Gastroesophageal sphincter (tissue), 4 donors: ENCODE results near the gene GLI2. TPM values are rescaled to one million over a fixed set of nuclear protein-coding genes. Genes with fewer than 3 reads are reported as not detected.

Experiments
- ATAC-seq: fragments of 150-250 bp; one replicate; pipeline ENCODE4 v1.9.1; 2016; ENCODE audit warnings: mild to moderate bottlenecking, moderate library complexity
- H3K27ac ChIP-seq, 4 donors: fragments of 200-600 bp; sonication (generic) in 3 of 4; 1 replicate in 3 of 4; 2 replicates in 1 of 4; pipeline ENCODE4 v1.5.1; 2016 to 2019
- H3K27me3 ChIP-seq: fragments of 200-600 bp; sonication (generic); one replicate; pipeline ENCODE4 v1.5.1; 2019
- H3K36me3 ChIP-seq, 2 donors: fragments of 200-600 bp; sonication (generic); one replicate each; pipeline ENCODE4 v1.5.1; 2019; ENCODE audit warnings: control low read depth in 1 of 2
- H3K4me1 ChIP-seq, 3 donors: fragments of 200-600 bp; sonication (generic); 1 replicate in 2 of 3; 2 replicates in 1 of 3; pipeline ENCODE4 v1.5.1; 2016 to 2019; ENCODE audit warnings: control low read depth in 2 of 3
- H3K4me3 ChIP-seq, 2 donors: fragments of 200-600 bp; sonication (generic); one replicate each; pipeline ENCODE4 v1.5.1; 2019; ENCODE audit warnings: mild to moderate bottlenecking in 1 of 2, moderate library complexity in 1 of 2
- H3K9me3 ChIP-seq, 3 donors: fragments of 200-600 bp; sonication (generic); one replicate each; pipeline ENCODE4 v1.5.1; 2017 to 2019; ENCODE audit warnings: control low read depth in 2 of 3
- EP300 ChIP-seq: sonication (generic); formaldehyde crosslinking; IDR thresholded peaks from one replicate; pipeline ENCODE4 v1.6.1; 2017; ENCODE audit warnings: antibody characterized with exemption, mild to moderate bottlenecking
- POLR2A ChIP-seq, 2 donors: fragments of 450-650 bp; IDR thresholded peaks; one replicate each; pipeline ENCODE4 v1.6.1; 2017; ENCODE audit warnings: antibody characterized with exemption in 2 of 2, mild to moderate bottlenecking in 2 of 2, moderate library complexity in 1 of 2
- POLR2AphosphoS5 ChIP-seq: sonication (generic); formaldehyde crosslinking; IDR thresholded peaks from one replicate; pipeline ENCODE4 v1.6.1; 2017; ENCODE audit warnings: antibody characterized with exemption
- WGBS, 2 donors: methylation state at CpG; one replicate each; pipeline ENCODE4 v1.1.5; 2018; ENCODE audit warnings: low coverage in 1 of 2; 5-methylcytosine and 5-hydroxymethylcytosine counted together
- total RNA-seq, 4 donors: library from RNA; depleted of rRNA; stranded (reverse); fragments of >200 nt; gene quantifications; one replicate each; pipeline ENCODE4 v1.1.0, GENCODE V29; 2016
- TF ChIP-seq, protein P1 (sequence below), 4 experiments: fragments of 200-600 bp in 2 of 4; fragments of 450-650 bp in 2 of 4; sonication (generic) in 1 of 4; IDR thresholded peaks; one replicate each; pipeline ENCODE4 v1.5.1; 2017 to 2019; ENCODE audit warnings: antibody characterized with exemption in 4 of 4, mild to moderate bottlenecking in 2 of 4, moderate library complexity in 2 of 4

GLI2 gene
- total RNA-seq, 4 donors from 2014 or later, result 6.3 to 22.3 (median 11.0) TPM

- 83 to 100% methylated on average over 1 to 2 of the region's 4 CpGs for WGBS, 2 donors
- peaks cover 0 to 8% (median 0%) of the 10 kb centered on the region in 3 donors for H3K4me1 ChIP-seq
- no peak for ATAC-seq
Observed at GRCh38 chr2:120691410-120691809, 44.3 kb upstream of the GLI2 start.

GRCh38 chr2:120692691-120693090, 43.0 kb upstream of the GLI2 start:
- ATAC-seq, result no peak
- TF ChIP-seq EP300 (no peak), POLR2AphosphoS5 (no peak), POLR2A (IDR thresholded peaks at IDR 0.05) (no peak)
- TF ChIP-seq, protein P1, sequence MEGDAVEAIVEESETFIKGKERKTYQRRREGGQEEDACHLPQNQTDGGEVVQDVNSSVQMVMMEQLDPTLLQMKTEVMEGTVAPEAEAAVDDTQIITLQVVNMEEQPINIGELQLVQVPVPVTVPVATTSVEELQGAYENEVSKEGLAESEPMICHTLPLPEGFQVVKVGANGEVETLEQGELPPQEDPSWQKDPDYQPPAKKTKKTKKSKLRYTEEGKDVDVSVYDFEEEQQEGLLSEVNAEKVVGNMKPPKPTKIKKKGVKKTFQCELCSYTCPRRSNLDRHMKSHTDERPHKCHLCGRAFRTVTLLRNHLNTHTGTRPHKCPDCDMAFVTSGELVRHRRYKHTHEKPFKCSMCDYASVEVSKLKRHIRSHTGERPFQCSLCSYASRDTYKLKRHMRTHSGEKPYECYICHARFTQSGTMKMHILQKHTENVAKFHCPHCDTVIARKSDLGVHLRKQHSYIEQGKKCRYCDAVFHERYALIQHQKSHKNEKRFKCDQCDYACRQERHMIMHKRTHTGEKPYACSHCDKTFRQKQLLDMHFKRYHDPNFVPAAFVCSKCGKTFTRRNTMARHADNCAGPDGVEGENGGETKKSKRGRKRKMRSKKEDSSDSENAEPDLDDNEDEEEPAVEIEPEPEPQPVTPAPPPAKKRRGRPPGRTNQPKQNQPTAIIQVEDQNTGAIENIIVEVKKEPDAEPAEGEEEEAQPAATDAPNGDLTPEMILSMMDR (IDR thresholded peaks at IDR 0.05), result no peak
- H3K4me1 ChIP-seq, result peaks cover 0 to 8% (median 0%) of the 10 kb centered on the region in 3 donors
- H3K9me3 ChIP-seq, result no peaks in the 10 kb centered on the region
- no peak overlapping the region for H3K4me3 ChIP-seq
- peaks cover 34% of the 10 kb centered on the region for H3K27me3 ChIP-seq
- no peaks in the 10 kb centered on the region for H3K36me3 ChIP-seq
- no peak overlapping the region for H3K27ac ChIP-seq
- WGBS, 2 donors, result 87% methylated on average over 3 of the region's 6 CpGs; no CpG with 5 or more reads in 1 of the 2 donors

More at GRCh38 chr2:120691410-120691809, 44.3 kb upstream of the GLI2 start:
- Histone ChIP-seq H3K9me3 (no peaks in the 10 kb centered on the region), H3K27ac (no peak overlapping the region), H3K4me3 (no peak overlapping the region), H3K36me3 (no peaks in the 10 kb centered on the region), H3K27me3 (peaks cover 41% of the 10 kb centered on the region)
- TF ChIP-seq EP300, result no peak
- no peak for TF ChIP-seq POLR2AphosphoS5
- TF ChIP-seq, protein P1 (IDR thresholded peaks at IDR 0.05), result no peak
- TF ChIP-seq POLR2A (IDR thresholded peaks at IDR 0.05), result no peak

GRCh38 chr2:120693121-120693520, 42.5 kb upstream of the GLI2 start:
- H3K9me3 ChIP-seq, result no peaks in the 10 kb centered on the region
- no peak overlapping the region for H3K4me3 ChIP-seq
- peaks cover 34% of the 10 kb centered on the region for H3K27me3 ChIP-seq
- TF ChIP-seq EP300, result no peak
- no peak for TF ChIP-seq POLR2AphosphoS5
- TF ChIP-seq, protein P1 (IDR thresholded peaks at IDR 0.05), result no peak
- no peak for TF ChIP-seq POLR2A (IDR thresholded peaks at IDR 0.05)
- no peak overlapping the region for H3K27ac ChIP-seq
- H3K36me3 ChIP-seq, result no peaks in the 10 kb centered on the region
- H3K4me1 ChIP-seq, result peaks cover 0 to 8% (median 0%) of the 10 kb centered on the region in 3 donors
- no peak for ATAC-seq
- 75 to 100% methylated on average over 1 to 2 of the region's 2 CpGs for whole genome bisulfite sequencing, 2 donors

DNA sequence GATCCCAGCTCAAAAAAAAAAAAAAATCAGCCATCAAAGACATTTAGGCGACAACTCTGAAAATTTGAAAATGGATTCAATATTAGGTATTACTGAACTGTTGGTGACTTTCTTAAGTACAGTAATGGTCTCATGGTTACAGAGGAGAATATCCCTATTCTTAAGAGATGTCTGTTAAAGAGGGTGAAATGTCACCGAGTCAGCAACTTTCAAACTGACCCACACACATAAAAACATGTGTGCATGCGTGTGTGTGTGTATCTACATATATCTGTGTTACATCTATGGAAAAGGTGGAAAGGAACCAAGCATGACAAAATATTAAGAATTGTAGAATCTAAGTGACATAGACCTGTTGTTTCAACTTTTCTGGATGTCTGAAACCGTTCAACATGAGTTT, 41.6 kb upstream of the GLI2 start:
- Histone ChIP-seq H3K27me3 (peaks cover 34% of the 10 kb centered on the region), H3K27ac (no peak overlapping the region), H3K36me3 (no peaks in the 10 kb centered on the region), H3K9me3 (no peaks in the 10 kb centered on the region), H3K4me1 (peaks cover 0 to 8% (median 0%) of the 10 kb centered on the region in 3 donors), H3K4me3 (no peak overlapping the region)
- ATAC-seq, result no peak
- 78 to 93% methylated on average over 4 of the region's 4 CpGs for WGBS, 2 donors
- TF ChIP-seq POLR2A (IDR thresholded peaks at IDR 0.05) (no peak), POLR2AphosphoS5 (no peak), EP300 (no peak)
- TF ChIP-seq, protein P1 (IDR thresholded peaks at IDR 0.05), result no peak

DNA sequence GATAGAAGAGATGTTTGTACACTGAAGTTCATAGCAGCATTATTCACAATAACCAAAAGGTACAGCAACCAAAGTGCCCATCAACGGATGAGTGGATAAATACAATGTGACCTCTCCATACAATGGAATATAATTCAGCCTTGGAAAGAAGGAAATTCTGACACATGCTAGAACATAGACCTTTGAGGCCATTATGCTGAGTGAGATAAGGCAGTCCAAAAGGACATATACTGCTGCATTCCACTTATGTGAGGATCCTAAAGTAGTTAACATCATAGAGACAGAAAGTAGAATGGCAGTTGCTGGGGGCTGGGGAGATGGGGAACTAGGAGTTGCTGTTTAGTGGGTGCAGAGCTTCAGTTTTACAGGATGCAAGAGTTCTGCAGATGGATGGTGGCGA, 38.2 kb upstream of the GLI2 start:
- ATAC-seq, result no peak
- Histone ChIP-seq H3K4me3 (no peak overlapping the region), H3K27me3 (peaks cover 21% of the 10 kb centered on the region), H3K27ac (no peak overlapping the region), H3K9me3 (no peaks in the 10 kb centered on the region), H3K36me3 (no peaks in the 10 kb centered on the region), H3K4me1 (peaks cover 0 to 8% (median 0%) of the 10 kb centered on the region in 3 donors)
- no peak for TF ChIP-seq POLR2A (IDR thresholded peaks at IDR 0.05)
- TF ChIP-seq EP300, result no peak
- TF ChIP-seq, protein P1 (IDR thresholded peaks at IDR 0.05), result no peak
- TF ChIP-seq POLR2AphosphoS5, result no peak
- WGBS, 2 donors, result 83 to 100% methylated on average over 2 of the region's 2 CpGs
